ENCODE data around the gene FNDC3B. TPM values are rescaled to one million over a fixed set of nuclear protein-coding genes. Genes with fewer than 3 reads are reported as not detected.

The FNDC3B gene
- total RNA-seq, 4 donors from 2014 or later: 49.7 to 188 (median 165) TPM

DNA sequence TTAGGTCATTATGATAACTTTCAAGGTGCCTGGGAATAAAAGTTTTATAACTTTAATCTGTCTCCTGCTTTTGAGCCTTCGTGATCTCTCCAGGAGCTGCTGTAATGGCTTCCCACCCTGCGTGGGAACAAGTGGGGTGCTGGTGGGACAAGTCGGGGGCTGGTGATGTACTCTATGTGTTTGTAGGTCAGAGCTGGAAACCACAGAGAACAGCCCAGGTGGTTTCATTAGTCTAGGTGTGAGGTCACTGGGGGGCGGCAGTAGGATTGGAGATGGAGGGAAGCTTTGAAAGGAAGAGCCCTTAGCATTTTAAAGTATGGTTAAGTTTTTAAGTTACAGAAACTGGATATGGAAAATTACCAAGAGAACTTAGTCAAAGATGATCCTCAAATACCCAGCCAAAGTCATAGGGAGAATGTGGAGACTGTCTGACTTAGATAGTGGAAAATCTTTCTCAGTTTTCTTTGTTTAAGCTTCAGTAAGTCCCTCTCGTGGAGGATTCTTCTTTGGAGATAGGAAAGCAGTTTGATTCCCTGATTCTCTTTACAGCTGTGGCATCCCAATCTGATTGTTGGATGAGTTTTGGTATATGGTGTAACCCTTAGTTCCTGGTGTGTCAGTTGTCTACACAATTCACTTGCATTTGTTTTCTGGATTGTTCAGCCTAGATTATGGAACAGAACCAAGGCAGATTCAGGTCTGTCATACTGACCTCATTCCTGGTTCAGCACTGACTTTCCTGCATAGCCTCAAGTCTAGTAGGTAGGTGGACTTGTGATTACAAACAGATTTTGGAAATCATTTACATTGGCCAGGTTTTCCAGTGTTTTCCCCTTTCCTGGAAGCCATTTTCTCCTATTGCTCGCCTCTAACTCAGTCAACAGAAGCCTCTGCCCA, 115.6 kb downstream of the FNDC3B start:
- TF ChIP-seq POLR2A (IDR thresholded peaks at IDR 0.05): no peak
- TF ChIP-seq CTCF (IDR thresholded peaks at IDR 0.05): no peak
- no peaks in the 10 kb centered on the region for H3K9me3 ChIP-seq
- no peaks in the 10 kb centered on the region for H3K36me3 ChIP-seq
- H3K27ac ChIP-seq: peak overlapping the region; percentile 84 to 89
- H3K4me1 ChIP-seq: peaks cover 6 to 12% of the 10 kb centered on the region in 2 donors
- H3K4me3 ChIP-seq: no peak overlapping the region
- H3K27me3 ChIP-seq: no peaks in the 10 kb centered on the region
- DNase-seq: no peak
- intact Hi-C loops (cut with DNase I; ENCODE audit: low total_unique reads): no loop called here

- no peak overlapping the region for H3K4me3 ChIP-seq
- peaks cover 11 to 12% of the 10 kb centered on the region in 2 donors for H3K4me1 ChIP-seq
- no peak for DNase-seq
- H3K27me3 ChIP-seq: no peaks in the 10 kb centered on the region
- H3K36me3 ChIP-seq: no peaks in the 10 kb centered on the region
- peak overlapping the region; percentile 84 to 89 for H3K27ac ChIP-seq
- no peaks in the 10 kb centered on the region for H3K9me3 ChIP-seq
- no peak for TF ChIP-seq CTCF (IDR thresholded peaks at IDR 0.05)
- TF ChIP-seq POLR2A (IDR thresholded peaks at IDR 0.05): no peak
- intact Hi-C loops (cut with DNase I; ENCODE audit: low total_unique reads): no loop called here
Measured at GRCh38 chr3:172155897-172156585, 116.7 kb downstream of the FNDC3B start.

DNA sequence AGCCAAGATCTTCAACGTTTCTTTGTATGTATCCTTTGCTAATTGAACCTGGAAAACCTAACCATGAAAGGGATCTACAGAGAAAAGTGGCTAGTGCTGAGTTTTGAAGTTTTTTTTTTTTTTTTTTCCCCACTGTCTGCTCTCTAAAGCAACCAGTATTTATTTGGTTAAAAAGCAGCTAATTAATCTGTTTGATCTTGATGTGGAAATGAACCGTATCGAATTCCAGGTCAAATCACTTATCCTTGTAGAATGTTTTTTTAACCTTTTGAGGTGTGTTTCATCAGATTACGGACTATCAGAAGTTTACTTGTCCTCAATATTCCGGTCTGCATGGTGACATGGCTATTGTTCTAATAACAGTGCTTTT, 117.2 kb downstream of the FNDC3B start:
- Histone ChIP-seq H3K27ac (no peak overlapping the region), H3K9me3 (no peaks in the 10 kb centered on the region), H3K4me3 (no peak overlapping the region), H3K36me3 (no peaks in the 10 kb centered on the region), H3K4me1 (peaks cover 12 to 13% of the 10 kb centered on the region in 2 donors), H3K27me3 (no peaks in the 10 kb centered on the region)
- TF ChIP-seq CTCF (IDR thresholded peaks at IDR 0.05): no peak
- TF ChIP-seq POLR2A (IDR thresholded peaks at IDR 0.05): no peak
- DNase-seq: no peak
- intact Hi-C loops (cut with DNase I; ENCODE audit: low total_unique reads): no loop called here

GRCh38 chr3:172157564-172158258, 118.3 kb downstream of the FNDC3B start:
- intact Hi-C loops (cut with DNase I; ENCODE audit: low total_unique reads): no loop called here
- H3K36me3 ChIP-seq: no peaks in the 10 kb centered on the region
- no peak overlapping the region for H3K4me3 ChIP-seq
- TF ChIP-seq POLR2A (IDR thresholded peaks at IDR 0.05): no peak
- TF ChIP-seq CTCF (IDR thresholded peaks at IDR 0.05): no peak
- DNase-seq: no peak
- no peak overlapping the region for H3K27ac ChIP-seq
- peaks cover 9 to 13% of the 10 kb centered on the region in 2 donors for H3K4me1 ChIP-seq
- H3K27me3 ChIP-seq: no peaks in the 10 kb centered on the region
- H3K9me3 ChIP-seq: no peaks in the 10 kb centered on the region
